GM21528 (cell line): ENCODE data around the gene TPM2.

ENCODE experiments used
- ATAC-seq: cut with Tn5 transposase; IDR thresholded peaks from one replicate; pipeline ENCODE4 v1.9.1; 2021; ENCODE audit warnings: mild to moderate bottlenecking, moderate library complexity; ENCODE audit not compliant: unreplicated experiment, low FRiP score

The TPM2 gene

GRCh38 chr9:35680331-35681105 lies 9.2 kb downstream of the TPM2 start:
- ATAC-seq = no peak

- no peak for ATAC-seq
These were observed 9.9 kb downstream of the TPM2 start for GRCh38 chr9:35679766-35680330.

GRCh38 chr9:35679091-35679490 lies 10.6 kb downstream of the TPM2 start:
- ATAC-seq = no peak

- ATAC-seq = no peak
These were observed 13.9 kb downstream of the TPM2 start for GRCh38 chr9:35675732-35676392.

GRCh38 chr9:35675204-35675603 lies 14.5 kb downstream of the TPM2 start:
- no peak for ATAC-seq

- ATAC-seq = no peak
These were observed 15.7 kb downstream of the TPM2 start for GRCh38 chr9:35674025-35674361.

GRCh38 chr9:35673132-35674024 lies 16.3 kb downstream of the TPM2 start, which contains the start of gene CA9:
Gene CA9, plus strand, starts transcription at chr9:35673928. Its CDS starts 32 bp downstream, at chr9:35673960.
- no peak for ATAC-seq

GRCh38 chr9:35669331-35670145 lies 20.2 kb downstream of the TPM2 start:
- ATAC-seq = no peak

- no peak for ATAC-seq
These were observed 21.8 kb downstream of the TPM2 start for GRCh38 chr9:35667939-35668338.

GRCh38 chr9:35666549-35666948 lies 23.2 kb downstream of the TPM2 start:
- no peak for ATAC-seq

- no peak for ATAC-seq
These were observed 23.7 kb downstream of the TPM2 start for GRCh38 chr9:35666045-35666444.

GRCh38 chr9:35665471-35665818 lies 24.3 kb downstream of the TPM2 start:
- no peak for ATAC-seq

- peak; percentile 55 for ATAC-seq
These were observed 24.9 kb downstream of the TPM2 start, which contains the start of gene ARHGEF39 for GRCh38 chr9:35664531-35665470. Gene ARHGEF39, minus strand, starts transcription at chr9:35665195. Its CDS starts 26 bp downstream, at chr9:35665169.

GRCh38 chr9:35662437-35662836 lies 27.3 kb downstream of the TPM2 start:
- ATAC-seq = no peak

GRCh38 chr9:35661756-35662350 lies 27.9 kb downstream of the TPM2 start:
- no peak for ATAC-seq

GRCh38 chr9:35660966-35661415 lies 28.7 kb downstream of the TPM2 start:
- ATAC-seq = no peak

GRCh38 chr9:35659340-35659739 lies 30.4 kb downstream of the TPM2 start:
- ATAC-seq = no peak

- peak; percentile 0 for ATAC-seq
These were observed 30.8 kb downstream of the TPM2 start for GRCh38 chr9:35658968-35659220.
